ENCODE measurements around the gene DNM1L. TPM values are rescaled to one million over a fixed set of nuclear protein-coding genes. Genes with fewer than 3 reads are reported as not detected.

The DNM1L gene
- 47.7 and 48.3 TPM in 2 replicates for total RNA-seq

DNA sequence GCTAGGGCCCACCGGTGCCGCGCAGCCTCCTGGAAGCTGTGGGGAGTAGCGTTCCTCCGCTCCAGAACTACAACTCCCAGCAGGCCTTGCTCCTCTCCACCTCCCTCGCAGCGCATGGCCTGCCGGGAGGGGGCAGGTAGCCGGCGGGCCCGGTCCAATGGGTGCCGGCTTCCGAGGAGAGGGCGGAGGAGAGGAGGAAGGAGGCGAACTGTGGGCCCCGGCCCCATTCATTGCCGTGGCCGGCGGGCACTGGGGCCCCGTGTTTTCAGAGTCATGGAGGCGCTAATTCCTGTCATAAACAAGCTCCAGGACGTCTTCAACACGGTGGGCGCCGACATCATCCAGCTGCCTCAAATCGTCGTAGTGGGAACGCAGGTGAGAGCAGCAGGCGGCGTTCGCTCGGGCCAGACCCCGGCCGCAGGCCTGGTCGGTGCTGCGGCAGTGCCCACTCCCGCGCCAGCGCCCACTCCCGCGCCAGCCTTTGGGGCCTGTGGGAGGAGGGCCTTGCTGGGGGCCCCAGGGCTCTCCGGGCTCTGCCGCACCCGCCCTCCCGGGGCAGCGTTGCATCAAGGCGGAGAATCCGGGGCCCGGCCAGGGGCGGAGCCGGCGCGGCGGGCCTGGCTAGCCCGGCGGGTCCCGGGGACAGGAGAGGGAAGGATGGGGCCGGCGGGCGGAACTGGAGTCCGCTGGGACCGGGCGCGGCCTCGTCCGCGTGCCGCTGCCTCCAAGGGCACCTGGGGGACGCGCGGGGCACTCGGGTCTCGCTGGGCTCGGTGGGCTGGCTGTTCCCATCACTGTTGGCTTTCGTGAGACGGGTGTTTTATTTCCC, at the start of gene DNM1L:
TSS of gene DNM1L (plus strand) at position 211 of the 829 bp plus-strand sequence. CDS start at position 274, 63 bp downstream.

GRCh38 chr12:32755654-32756475, 76.8 kb downstream of the DNM1L start, which contains the start of gene YARS2:
TSS of gene YARS2 (minus strand) at chr12:32755897. CDS start at chr12:32755874, 23 bp downstream.

Other genes with a start within 250 kb of the DNM1L start
- 28.4 and 30.6 TPM in 2 replicates for gene YARS2, start 76.6 kb downstream of the DNM1L start, total RNA-seq
- gene PKP2, start 217.5 kb downstream of the DNM1L start, total RNA-seq = 0.67 and 1.2 TPM in 2 replicates

All from bronchus fibroblast of lung (primary cell).